A549 treated with RU486 at 1 μM for 4 hours (cell line): ENCODE measurements around the gene TM9SF2. TPM values are rescaled to one million over a fixed set of nuclear protein-coding genes. Genes with fewer than 3 reads are reported as not detected.

Experiments
- total RNA-seq: library from RNA; stranded (reverse); fragments of 200-300 nt; extraction: Qiagen RNA extraction; gene quantifications from 5 replicates; pipeline ENCODE4 v1.2.3, GENCODE V29; 2022; ENCODE audit warnings: low read depth

The TM9SF2 gene, protein sequence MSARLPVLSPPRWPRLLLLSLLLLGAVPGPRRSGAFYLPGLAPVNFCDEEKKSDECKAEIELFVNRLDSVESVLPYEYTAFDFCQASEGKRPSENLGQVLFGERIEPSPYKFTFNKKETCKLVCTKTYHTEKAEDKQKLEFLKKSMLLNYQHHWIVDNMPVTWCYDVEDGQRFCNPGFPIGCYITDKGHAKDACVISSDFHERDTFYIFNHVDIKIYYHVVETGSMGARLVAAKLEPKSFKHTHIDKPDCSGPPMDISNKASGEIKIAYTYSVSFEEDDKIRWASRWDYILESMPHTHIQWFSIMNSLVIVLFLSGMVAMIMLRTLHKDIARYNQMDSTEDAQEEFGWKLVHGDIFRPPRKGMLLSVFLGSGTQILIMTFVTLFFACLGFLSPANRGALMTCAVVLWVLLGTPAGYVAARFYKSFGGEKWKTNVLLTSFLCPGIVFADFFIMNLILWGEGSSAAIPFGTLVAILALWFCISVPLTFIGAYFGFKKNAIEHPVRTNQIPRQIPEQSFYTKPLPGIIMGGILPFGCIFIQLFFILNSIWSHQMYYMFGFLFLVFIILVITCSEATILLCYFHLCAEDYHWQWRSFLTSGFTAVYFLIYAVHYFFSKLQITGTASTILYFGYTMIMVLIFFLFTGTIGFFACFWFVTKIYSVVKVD
- total RNA-seq, result 30.6 to 64.0 TPM (median 60.9 TPM) in 5 replicates

GRCh38 chr13:99501184-99501847, at the start of gene TM9SF2:
Gene TM9SF2, plus strand, starts transcription at chr13:99501472. Its CDS starts 135 bp downstream, at chr13:99501607.

GRCh38 chr13:99606324-99607066, 105.2 kb downstream of the TM9SF2 start, which contains the start of gene CLYBL:
Gene CLYBL, plus strand, starts transcription at chr13:99606690.

Other genes with a start within 250 kb of the TM9SF2 start
- not detected in 5 replicates for gene GPR18, start 243.1 kb upstream of the TM9SF2 start, total RNA-seq
- not detected in 5 replicates for gene GPR183, start 194.1 kb upstream of the TM9SF2 start, total RNA-seq
- 2.2 to 3.3 TPM (median 3.1 TPM) in 5 replicates for gene CLYBL, start 105.2 kb downstream of the TM9SF2 start, total RNA-seq